Mucosa of descending colon (tissue), 3 donors: Measurements from ENCODE around the gene RGS7. TPM values are rescaled to one million over a fixed set of nuclear protein-coding genes. Genes with fewer than 3 reads are reported as not detected.

Experiments used
- ATAC-seq: fragments of 200-7000 bp; cut with Tn5 transposase; one replicate; pipeline ENCODE4 v1.9.1; 2020; ENCODE audit warnings: mild to moderate bottlenecking, moderate library complexity
- DNase-seq, 3 donors: peaks; one replicate each; pipeline ENCODE4 v3.0.0-alpha.2; 2020
- H3K36me3 ChIP-seq: fragments of 200-600 bp; one replicate; pipeline ENCODE4 v1.8.0; 2021; ENCODE audit warnings: low read depth, mild to moderate bottlenecking
- H3K4me1 ChIP-seq: fragments of 200-600 bp; one replicate; pipeline ENCODE4 v1.8.0; 2021; ENCODE audit warnings: low read depth, mild to moderate bottlenecking
- H3K4me3 ChIP-seq: fragments of 200-600 bp; one replicate; pipeline ENCODE4 v1.8.0; 2021; ENCODE audit warnings: mild to moderate bottlenecking
- H3K9me3 ChIP-seq: fragments of 200-600 bp; one replicate; pipeline ENCODE4 v1.8.0; 2021; ENCODE audit warnings: mild to moderate bottlenecking
- CTCF ChIP-seq: fragments of 200-600 bp; IDR thresholded peaks from one replicate; pipeline ENCODE4 v1.8.0; 2022; ENCODE audit warnings: antibody characterized with exemption, mild to moderate bottlenecking
- intact Hi-C, 2 donors: fragments of 100-400 bp; cut with DNase I in 1 of 2; cut with micrococcal nuclease in 1 of 2; formaldehyde crosslinking; loops; one replicate each; pipeline versions ENCODE4 v1.11.0 to v1.11.1; 2022; cut with DNase I, micrococcal nuclease
- total RNA-seq, 3 donors: library from RNA; stranded (reverse); fragmentation: NEBNext Ultra II Directional in 2 of 3; extraction: Animal tissue kit (Norgen Biotek cat#: 25700) in 2 of 3; gene quantifications; one replicate each; pipeline versions ENCODE4 v1.2.1 to v1.2.4, GENCODE V29; 2021 to 2023
- donor health status: DM: no; HTN: no; CAD: no; lungs with moderate emphysema.
- donor health status: DM: no; HTN: no; CAD: no.
- donor health status: DM: no; HTN: yes; CAD: no.

The RGS7 gene
- total RNA-seq, 3 donors from 2014 or later, result 0.51 TPM; not detected in 2

GRCh38 chr1:241330619-241331327 is 26.2 kb downstream of the RGS7 start:
- no peaks in the 10 kb centered on the region for H3K36me3 ChIP-seq
- no peaks in the 10 kb centered on the region for H3K4me1 ChIP-seq
- no peak for ATAC-seq
- TF ChIP-seq CTCF, result no peak
- H3K9me3 ChIP-seq, result no peaks in the 10 kb centered on the region
- intact Hi-C loops, result no loop called here
- no peak for DNase-seq
- H3K4me3 ChIP-seq, result no peak overlapping the region

GRCh38 chr1:241325456-241325855 is 31.5 kb downstream of the RGS7 start:
- H3K4me3 ChIP-seq, result no peak overlapping the region
- no peaks in the 10 kb centered on the region for H3K9me3 ChIP-seq
- TF ChIP-seq CTCF, result no peak
- DNase-seq (no peak), ATAC-seq (no peak)
- H3K36me3 ChIP-seq, result no peaks in the 10 kb centered on the region
- intact Hi-C loops, result no loop called here
- no peaks in the 10 kb centered on the region for H3K4me1 ChIP-seq

- Histone ChIP-seq H3K4me1 (no peaks in the 10 kb centered on the region), H3K9me3 (no peaks in the 10 kb centered on the region), H3K4me3 (no peak overlapping the region), H3K36me3 (no peaks in the 10 kb centered on the region)
- ATAC-seq, result no peak
- no peak for TF ChIP-seq CTCF
- DNase-seq, result peak; percentile 21 to 49 (median 44)
- intact Hi-C loops, result no loop called here
Measured at GRCh38 chr1:241323514-241324195, 33.4 kb downstream of the RGS7 start.

GRCh38 chr1:241317676-241318075 is 39.3 kb downstream of the RGS7 start:
- DNase-seq (no peak), ATAC-seq (no peak)
- Histone ChIP-seq H3K36me3 (no peaks in the 10 kb centered on the region), H3K4me3 (no peak overlapping the region), H3K9me3 (no peaks in the 10 kb centered on the region), H3K4me1 (no peaks in the 10 kb centered on the region)
- TF ChIP-seq CTCF, result no peak
- intact Hi-C loops, result no loop called here

GRCh38 chr1:241316372-241316771 is 40.6 kb downstream of the RGS7 start:
- Histone ChIP-seq H3K4me1 (no peaks in the 10 kb centered on the region), H3K9me3 (no peaks in the 10 kb centered on the region), H3K4me3 (no peak overlapping the region), H3K36me3 (no peaks in the 10 kb centered on the region)
- no peak for TF ChIP-seq CTCF
- intact Hi-C loops, result no loop called here
- DNase-seq, result no peak
- ATAC-seq, result no peak
